CD4-positive, alpha-beta T cell treated with Interleukin-2 at 100 ng/mL for 4 hours (primary cell): ENCODE results near the gene PLXNB3.

Experiments
- DNase-seq: peaks from one replicate; pipeline ENCODE4 v3.0.0-alpha.2; 2020; ENCODE audit warnings: low spot score

The PLXNB3 gene

GRCh38 chrX:153793291-153793690 lies 29.2 kb downstream of the PLXNB3 start:
- DNase-seq: no peak

- peak; percentile 95 for DNase-seq
These were observed 30.2 kb downstream of the PLXNB3 start, which contains the start of the genes IDH3G and SSR4 for GRCh38 chrX:153794018-153794896. Gene IDH3G, minus strand, starts transcription at chrX:153794375. Its CDS starts 49 bp downstream, at chrX:153794326. Gene SSR4, plus strand, starts transcription at chrX:153794668. Its CDS starts 20 bp downstream, at chrX:153794688.

- DNase-seq: no peak
These were observed 31.1 kb downstream of the PLXNB3 start for GRCh38 chrX:153794897-153795816.

DNA sequence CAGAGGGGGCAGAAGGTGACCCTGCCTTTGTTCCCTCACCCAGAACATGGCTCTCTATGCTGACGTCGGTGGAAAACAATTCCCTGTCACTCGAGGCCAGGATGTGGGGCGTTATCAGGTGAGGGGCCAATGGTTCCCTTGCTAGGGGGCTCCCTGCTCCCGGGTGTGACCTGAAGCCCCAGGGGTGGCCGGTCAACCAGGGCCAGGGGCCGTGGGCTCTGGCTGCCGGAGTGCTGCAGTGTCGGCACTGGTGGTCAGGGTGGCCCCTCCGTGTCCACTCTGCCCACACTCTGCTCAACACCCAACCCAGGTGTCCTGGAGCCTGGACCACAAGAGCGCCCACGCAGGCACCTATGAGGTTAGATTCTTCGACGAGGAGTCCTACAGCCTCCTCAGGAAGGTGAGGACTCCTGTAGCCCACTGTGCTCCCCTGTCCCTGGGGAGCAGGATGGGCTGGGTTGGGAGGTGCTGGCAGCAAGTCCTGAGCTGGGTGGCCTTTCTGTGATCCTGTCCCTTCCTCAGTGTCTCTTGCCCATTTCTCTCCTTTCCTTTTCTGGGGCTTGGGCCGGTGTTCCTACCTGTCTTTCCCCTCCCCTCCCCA lies 33.5 kb downstream of the PLXNB3 start:
- no peak for DNase-seq

DNA sequence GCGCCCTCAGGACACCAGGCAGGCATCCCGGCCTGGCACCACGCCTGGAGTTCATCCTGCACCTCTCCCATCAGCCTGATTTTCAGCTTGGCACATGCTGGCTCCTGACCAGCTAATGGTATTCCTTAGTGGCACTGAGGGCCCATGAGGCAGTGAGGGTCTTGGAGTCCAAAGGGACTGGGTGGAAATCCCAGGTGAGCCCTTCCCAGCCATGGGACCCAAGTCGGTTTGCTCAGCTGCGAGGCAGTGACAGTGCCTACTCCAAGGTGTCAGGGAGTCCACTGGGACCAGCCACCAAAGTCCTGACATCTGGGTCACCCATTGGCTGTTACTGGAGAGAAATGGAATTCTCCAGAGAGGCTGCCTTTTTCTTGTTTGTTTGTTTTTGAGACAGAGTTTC lies 35.3 kb downstream of the PLXNB3 start:
- no peak for DNase-seq

DNA sequence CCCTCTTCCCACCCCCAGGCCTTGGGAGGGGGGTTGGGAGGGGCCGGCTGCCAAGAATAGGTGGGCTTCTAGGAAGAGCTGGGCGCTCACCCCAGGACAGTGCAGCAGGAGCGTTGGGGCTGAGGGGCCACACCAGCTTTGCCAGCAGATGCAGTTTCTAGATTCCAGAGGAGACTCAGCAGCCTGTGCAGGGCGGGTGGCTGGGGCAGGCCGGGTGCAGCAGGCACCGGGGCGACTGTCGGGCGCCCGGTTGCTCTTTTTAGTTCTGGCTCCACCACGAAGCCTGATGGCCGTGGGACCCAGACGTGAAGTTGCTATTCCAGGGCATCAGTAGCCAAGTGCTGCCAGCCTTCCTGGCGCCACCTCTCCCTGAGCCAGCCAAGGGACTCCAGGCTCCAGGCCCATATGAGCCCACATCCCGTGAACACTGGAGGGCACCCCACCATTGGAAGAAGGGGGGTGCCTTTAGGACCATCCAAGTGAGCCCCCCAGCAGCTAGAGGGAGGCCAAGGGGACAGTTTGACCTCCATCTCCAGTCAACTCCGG lies 36.2 kb downstream of the PLXNB3 start:
- DNase-seq: no peak

DNA sequence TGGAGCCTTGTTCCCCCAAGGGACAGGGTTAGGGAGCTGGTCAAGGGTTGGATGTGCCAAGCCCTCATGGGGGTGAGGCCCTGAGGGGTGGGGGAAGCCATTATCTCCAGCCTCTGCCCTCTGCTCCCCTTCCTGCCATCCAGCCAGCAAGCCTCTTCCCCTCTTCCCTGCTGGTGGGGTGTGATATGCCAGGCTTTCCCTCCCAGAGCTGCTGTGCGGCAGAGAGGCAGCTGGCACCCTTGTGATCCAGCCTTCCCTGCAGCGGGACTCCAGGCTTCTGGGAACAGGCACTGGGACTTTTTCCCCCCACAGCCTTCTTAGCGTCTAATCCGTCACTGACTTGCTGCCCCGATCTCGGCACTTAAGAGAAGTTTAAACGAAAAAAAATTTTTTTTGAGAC lies 36.7 kb downstream of the PLXNB3 start:
- DNase-seq: no peak

GRCh38 chrX:153801669-153802068 lies 37.6 kb downstream of the PLXNB3 start:
- no peak for DNase-seq

GRCh38 chrX:153802513-153803045 lies 38.5 kb downstream of the PLXNB3 start:
- no peak for DNase-seq

- DNase-seq: no peak
These were observed 39.4 kb downstream of the PLXNB3 start for GRCh38 chrX:153803211-153804099.

DNA sequence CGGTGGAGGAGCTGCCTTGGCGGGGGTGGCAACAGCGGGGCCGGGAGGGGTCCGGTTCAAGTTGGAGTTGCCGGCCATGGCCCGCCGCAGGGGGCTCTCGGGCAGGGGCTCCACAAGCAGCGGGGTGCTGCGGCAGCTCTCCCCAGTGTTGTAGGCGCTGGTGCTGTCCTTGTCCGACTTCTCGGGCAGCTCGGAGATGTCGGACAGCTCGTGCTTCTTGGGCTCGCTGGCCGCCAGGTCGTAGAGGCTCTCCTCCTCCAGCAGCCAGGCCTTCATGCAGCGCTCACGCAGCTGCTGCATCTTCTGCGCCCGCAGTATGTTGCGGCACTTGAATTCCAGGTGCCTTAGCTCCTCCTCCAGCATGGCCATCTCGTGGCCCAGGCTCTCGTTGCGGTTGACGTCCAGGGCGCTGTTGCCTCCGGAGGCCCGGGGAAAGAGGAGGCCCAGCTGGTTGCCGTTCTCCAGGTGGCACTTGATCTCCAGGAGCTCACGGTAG lies 40.1 kb downstream of the PLXNB3 start:
- DNase-seq: no peak

DNA sequence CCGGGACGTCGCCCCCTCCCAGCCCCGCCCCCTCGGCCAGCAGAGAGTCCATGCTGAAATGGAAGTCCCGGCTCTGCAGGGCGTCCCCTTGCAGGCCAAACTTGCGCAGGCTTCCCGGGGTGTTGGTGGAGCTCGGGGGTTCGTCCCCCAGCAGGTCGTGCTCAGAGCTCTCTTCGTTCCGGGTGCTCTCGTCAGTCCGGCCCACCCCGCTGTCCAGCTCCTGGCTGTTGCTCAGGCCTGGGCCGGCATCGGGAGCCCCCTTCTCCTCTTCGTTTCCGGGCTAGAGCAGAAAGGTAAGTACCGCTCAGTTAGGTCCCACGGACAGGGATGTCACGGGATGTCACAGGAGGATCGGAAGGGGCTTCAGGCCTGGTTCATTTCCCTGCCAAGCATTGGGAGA lies 40.6 kb downstream of the PLXNB3 start:
- no peak for DNase-seq

DNA sequence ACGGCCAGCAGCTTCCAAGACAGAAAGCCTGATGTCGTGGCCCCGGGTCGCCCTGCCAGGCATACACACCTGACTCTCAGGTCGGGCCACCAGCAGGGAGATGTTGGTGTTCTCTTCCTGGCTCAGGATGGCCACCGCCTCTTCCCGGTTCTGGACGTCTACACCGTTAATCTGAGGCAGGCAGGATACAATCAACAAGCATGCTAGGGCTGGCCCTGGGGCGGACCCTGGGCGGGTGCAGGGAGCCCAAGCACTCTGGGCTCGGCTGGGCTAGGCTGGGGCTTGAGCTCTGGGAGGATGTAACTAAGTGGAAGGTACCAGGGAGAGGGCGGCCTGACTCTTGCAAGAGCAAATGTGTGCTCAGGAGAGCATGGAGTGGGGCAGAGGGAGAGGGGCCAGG lies 41.4 kb downstream of the PLXNB3 start:
- no peak for DNase-seq

DNA sequence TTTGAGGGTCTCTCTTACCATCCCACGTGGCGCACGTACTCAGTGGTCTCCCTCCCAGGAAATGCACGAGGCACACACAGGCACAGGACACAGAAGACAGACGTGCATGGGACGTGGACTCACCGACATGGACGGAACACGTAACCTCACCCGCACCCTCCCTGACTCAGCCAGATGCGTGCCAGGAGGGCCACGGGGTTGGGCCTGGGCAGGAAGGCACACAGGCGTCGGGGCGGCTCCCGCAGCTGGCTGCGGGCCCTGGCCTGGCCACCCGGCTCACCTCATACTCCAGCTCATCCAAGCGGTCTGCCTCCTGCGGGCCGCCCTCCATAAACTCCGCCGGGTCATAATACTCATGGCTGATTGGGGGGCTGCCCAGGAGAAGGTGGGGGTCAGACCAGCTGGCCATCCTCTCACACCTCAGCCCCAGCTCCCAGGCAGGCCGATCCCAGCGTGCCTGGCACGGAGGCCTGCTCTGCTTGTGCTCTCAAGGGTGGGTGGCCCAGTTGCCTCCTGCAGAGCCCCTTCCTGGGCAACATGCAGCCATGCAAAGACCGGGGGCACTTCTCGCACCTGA lies 43.0 kb downstream of the PLXNB3 start:
- no peak for DNase-seq

- no peak for DNase-seq
These were observed 43.9 kb downstream of the PLXNB3 start for GRCh38 chrX:153807976-153808375.

DNA sequence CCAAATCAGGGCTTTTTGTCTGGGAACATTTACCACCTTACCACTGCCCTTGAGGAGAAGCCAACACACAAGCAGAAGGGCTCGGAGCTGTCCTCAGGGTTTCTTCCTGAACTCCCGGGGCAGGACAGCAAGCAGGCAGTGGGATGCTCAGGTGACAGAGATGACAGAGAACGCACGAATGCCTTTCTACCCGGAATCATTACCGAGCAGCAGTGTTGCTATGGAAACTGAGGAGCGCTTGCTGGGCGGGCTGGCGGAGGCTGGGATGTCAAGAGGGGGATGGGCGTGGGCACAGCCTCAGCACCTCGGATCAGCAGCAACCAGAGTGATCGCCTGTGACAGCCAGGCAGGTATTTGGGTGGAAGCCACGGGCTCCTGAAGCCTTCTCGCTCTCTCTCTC lies 48.2 kb downstream of the PLXNB3 start:
- no peak for DNase-seq

- DNase-seq: no peak
These were observed 49.1 kb downstream of the PLXNB3 start for GRCh38 chrX:153813161-153813560.

GRCh38 chrX:153814591-153815315 lies 50.7 kb downstream of the PLXNB3 start:
- DNase-seq: no peak
